ENCODE measurements around the gene SLC6A6. TPM values are rescaled to one million over a fixed set of nuclear protein-coding genes. Genes with fewer than 3 reads are reported as not detected.
"Not testable (repeated sequence)": the region's sequence is repeated elsewhere in the genome, so short reads cannot be mapped to it uniquely, and the experiment has no call there.

Gene SLC6A6
- total and polyA plus RNA-seq, 2 experiments from 2014 or later: 27.5 to 150 TPM

DNA sequence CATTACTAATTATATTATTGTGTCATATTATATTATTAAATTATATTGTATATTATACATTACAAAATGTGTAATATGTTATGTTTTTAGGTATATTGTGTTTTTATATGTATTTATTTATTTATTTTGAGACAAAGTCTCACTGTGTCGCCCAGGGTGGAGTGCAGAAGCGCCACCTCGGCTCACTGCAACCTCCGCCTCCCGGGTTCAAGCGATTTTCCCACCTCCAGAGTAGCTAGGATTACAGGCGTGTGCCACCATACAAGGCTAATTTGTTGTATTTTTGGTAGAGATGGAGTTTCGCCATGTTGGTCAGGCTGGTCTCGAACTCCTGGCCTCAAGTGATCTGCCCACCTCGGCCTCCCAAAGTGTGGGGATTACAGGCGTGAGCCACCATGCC, 113.1 kb downstream of the SLC6A6 start:
- not testable (repeated sequence) for H3K79me2 ChIP-seq (replicated peaks; ENCODE audit: insufficient read depth); H3K27ac Mint-ChIP-seq; H3F3A ChIP-seq (replicated peaks; ENCODE audit: low read depth); H3K36me3 ChIP-seq (ENCODE audit: insufficient read depth); H3K4me3 Mint-ChIP-seq; H3K4me1 Mint-ChIP-seq; H3K9me2 ChIP-seq (ENCODE audit: insufficient read depth); H3K27me3 ChIP-seq (ENCODE audit: insufficient read depth); H3K36me3 Mint-ChIP-seq (ENCODE audit: low read depth); H2AFZ ChIP-seq; DNase-seq (ENCODE audit: low spot score); H3K4me3 ChIP-seq; H3K9me3 Mint-ChIP-seq; H3K4me1 ChIP-seq (ENCODE audit: insufficient read depth); H3K27ac ChIP-seq (ENCODE audit: low read depth); ATAC-seq; H3K4me2 ChIP-seq; H4K20me1 ChIP-seq (replicated peaks; ENCODE audit: insufficient read depth); H3K27me3 Mint-ChIP-seq (ENCODE audit: insufficient read depth, low read depth, poor library complexity)

DNA sequence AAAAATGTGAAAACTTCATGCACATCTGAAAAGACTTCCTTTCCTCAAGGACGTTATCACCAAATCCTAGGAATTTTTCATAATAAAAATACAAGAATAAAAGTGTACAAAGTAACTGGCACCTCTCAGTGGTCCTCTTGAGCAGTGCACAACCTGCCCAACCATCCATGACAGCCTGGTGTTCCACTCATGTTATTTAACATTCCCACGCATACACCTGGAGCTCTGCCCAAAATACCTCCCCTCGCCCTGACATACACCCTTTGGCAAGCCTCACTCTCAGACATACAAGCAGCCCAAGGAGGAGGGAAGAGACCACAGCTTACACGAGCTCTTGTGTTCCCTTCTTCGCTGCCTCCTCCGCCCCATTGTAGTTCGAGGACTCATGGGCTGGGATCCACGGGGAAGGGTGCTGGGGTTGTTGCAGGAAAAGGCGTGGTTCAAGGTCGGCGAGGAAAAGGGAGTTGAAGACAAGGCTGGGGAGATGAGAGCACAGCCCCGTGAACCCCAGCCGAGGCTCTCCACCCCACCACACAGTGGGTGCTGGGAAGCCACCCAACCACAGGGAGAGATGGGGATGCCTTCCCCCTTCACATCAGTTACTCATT, 114.4 kb downstream of the SLC6A6 start:
- H3K27ac Mint-ChIP-seq: no peak overlapping the region; the same call in 1 of the 2 replicates
- no peaks in the 10 kb centered on the region for H3F3A ChIP-seq (replicated peaks; ENCODE audit: low read depth)
- peaks cover 7% of the 10 kb centered on the region for H3K27me3 Mint-ChIP-seq (ENCODE audit: insufficient read depth, low read depth, poor library complexity)
- H3K4me1 Mint-ChIP-seq: peaks cover 8% of the 10 kb centered on the region
- H3K4me3 Mint-ChIP-seq: no peak overlapping the region
- no peaks in the 10 kb centered on the region for H3K36me3 ChIP-seq (ENCODE audit: insufficient read depth)
- no peak overlapping the region for H3K4me2 ChIP-seq
- TF ChIP-seq STAT1 (IDR thresholded peaks at IDR 0.05; ENCODE audit: unreplicated experiment) (no peak), ZNF114 (CRISPR knock-in tag; IDR thresholded peaks at IDR 0.05) (no peak), ZNF331 (CRISPR knock-in tag; IDR thresholded peaks at IDR 0.05; ENCODE audit: low read depth) (no peak), EZH2phosphoT487 (IDR thresholded peaks at IDR 0.05; ENCODE audit: unreplicated experiment) (no peak), CREB1 (CRISPR knock-in tag; IDR thresholded peaks at IDR 0.05; ENCODE audit: low read depth) (no peak), POLR2AphosphoS5 (IDR thresholded peaks at IDR 0.05; ENCODE audit: low read depth) (no peak), NANOG (IDR thresholded peaks at IDR 0.05; ENCODE audit: borderline replicate concordance) (no peak), EZH2 (IDR thresholded peaks at IDR 0.05; ENCODE audit: low read depth, unreplicated experiment) (no peak)
- TF ChIP-seq, protein P1, sequence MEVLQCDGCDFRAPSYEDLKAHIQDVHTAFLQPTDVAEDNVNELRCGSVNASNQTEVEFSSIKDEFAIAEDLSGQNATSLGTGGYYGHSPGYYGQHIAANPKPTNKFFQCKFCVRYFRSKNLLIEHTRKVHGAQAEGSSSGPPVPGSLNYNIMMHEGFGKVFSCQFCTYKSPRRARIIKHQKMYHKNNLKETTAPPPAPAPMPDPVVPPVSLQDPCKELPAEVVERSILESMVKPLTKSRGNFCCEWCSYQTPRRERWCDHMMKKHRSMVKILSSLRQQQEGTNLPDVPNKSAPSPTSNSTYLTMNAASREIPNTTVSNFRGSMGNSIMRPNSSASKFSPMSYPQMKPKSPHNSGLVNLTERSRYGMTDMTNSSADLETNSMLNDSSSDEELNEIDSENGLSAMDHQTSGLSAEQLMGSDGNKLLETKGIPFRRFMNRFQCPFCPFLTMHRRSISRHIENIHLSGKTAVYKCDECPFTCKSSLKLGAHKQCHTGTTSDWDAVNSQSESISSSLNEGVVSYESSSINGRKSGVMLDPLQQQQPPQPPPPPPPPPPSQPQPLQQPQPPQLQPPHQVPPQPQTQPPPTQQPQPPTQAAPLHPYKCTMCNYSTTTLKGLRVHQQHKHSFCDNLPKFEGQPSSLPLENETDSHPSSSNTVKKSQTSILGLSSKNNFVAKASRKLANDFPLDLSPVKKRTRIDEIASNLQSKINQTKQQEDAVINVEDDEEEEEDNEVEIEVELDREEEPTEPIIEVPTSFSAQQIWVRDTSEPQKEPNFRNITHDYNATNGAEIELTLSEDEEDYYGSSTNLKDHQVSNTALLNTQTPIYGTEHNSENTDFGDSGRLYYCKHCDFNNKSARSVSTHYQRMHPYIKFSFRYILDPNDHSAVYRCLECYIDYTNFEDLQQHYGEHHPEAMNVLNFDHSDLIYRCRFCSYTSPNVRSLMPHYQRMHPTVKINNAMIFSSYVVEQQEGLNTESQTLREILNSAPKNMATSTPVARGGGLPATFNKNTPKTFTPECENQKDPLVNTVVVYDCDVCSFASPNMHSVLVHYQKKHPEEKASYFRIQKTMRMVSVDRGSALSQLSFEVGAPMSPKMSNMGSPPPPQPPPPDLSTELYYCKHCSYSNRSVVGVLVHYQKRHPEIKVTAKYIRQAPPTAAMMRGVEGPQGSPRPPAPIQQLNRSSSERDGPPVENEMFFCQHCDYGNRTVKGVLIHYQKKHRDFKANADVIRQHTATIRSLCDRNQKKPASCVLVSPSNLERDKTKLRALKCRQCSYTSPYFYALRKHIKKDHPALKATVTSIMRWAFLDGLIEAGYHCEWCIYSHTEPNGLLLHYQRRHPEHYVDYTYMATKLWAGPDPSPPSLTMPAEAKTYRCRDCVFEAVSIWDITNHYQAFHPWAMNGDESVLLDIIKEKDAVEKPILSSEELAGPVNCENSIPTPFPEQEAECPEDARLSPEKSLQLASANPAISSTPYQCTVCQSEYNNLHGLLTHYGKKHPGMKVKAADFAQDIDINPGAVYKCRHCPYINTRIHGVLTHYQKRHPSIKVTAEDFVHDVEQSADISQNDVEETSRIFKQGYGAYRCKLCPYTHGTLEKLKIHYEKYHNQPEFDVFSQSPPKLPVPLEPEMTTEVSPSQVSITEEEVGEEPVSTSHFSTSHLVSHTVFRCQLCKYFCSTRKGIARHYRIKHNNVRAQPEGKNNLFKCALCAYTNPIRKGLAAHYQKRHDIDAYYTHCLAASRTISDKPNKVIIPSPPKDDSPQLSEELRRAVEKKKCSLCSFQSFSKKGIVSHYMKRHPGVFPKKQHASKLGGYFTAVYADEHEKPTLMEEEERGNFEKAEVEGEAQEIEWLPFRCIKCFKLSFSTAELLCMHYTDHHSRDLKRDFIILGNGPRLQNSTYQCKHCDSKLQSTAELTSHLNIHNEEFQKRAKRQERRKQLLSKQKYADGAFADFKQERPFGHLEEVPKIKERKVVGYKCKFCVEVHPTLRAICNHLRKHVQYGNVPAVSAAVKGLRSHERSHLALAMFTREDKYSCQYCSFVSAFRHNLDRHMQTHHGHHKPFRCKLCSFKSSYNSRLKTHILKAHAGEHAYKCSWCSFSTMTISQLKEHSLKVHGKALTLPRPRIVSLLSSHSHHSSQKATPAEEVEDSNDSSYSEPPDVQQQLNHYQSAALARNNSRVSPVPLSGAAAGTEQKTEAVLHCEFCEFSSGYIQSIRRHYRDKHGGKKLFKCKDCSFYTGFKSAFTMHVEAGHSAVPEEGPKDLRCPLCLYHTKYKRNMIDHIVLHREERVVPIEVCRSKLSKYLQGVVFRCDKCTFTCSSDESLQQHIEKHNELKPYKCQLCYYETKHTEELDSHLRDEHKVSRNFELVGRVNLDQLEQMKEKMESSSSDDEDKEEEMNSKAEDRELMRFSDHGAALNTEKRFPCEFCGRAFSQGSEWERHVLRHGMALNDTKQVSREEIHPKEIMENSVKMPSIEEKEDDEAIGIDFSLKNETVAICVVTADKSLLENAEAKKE (CRISPR knock-in tag; IDR thresholded peaks at IDR 0.05): no peak
- TF ChIP-seq, protein P2, sequence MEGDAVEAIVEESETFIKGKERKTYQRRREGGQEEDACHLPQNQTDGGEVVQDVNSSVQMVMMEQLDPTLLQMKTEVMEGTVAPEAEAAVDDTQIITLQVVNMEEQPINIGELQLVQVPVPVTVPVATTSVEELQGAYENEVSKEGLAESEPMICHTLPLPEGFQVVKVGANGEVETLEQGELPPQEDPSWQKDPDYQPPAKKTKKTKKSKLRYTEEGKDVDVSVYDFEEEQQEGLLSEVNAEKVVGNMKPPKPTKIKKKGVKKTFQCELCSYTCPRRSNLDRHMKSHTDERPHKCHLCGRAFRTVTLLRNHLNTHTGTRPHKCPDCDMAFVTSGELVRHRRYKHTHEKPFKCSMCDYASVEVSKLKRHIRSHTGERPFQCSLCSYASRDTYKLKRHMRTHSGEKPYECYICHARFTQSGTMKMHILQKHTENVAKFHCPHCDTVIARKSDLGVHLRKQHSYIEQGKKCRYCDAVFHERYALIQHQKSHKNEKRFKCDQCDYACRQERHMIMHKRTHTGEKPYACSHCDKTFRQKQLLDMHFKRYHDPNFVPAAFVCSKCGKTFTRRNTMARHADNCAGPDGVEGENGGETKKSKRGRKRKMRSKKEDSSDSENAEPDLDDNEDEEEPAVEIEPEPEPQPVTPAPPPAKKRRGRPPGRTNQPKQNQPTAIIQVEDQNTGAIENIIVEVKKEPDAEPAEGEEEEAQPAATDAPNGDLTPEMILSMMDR (conservative IDR thresholded peaks at IDR 0.05; ENCODE audit: low read depth in 2 of 2): no peak
- TF ChIP-seq, protein P3, sequence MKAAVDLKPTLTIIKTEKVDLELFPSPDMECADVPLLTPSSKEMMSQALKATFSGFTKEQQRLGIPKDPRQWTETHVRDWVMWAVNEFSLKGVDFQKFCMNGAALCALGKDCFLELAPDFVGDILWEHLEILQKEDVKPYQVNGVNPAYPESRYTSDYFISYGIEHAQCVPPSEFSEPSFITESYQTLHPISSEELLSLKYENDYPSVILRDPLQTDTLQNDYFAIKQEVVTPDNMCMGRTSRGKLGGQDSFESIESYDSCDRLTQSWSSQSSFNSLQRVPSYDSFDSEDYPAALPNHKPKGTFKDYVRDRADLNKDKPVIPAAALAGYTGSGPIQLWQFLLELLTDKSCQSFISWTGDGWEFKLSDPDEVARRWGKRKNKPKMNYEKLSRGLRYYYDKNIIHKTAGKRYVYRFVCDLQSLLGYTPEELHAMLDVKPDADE (IDR thresholded peaks at IDR 0.05): no peak
- no peaks in the 10 kb centered on the region for H3K27me3 ChIP-seq (ENCODE audit: insufficient read depth)
- H3K4me3 ChIP-seq: no peak overlapping the region
- no peaks in the 10 kb centered on the region for H3K79me2 ChIP-seq (replicated peaks; ENCODE audit: insufficient read depth)
- H3K27ac ChIP-seq (ENCODE audit: low read depth): no peak overlapping the region
- H3K9me2 ChIP-seq (ENCODE audit: insufficient read depth): no peaks in the 10 kb centered on the region
- ATAC-seq (no peak), DNase-seq (ENCODE audit: low spot score) (no peak)
- no peaks in the 10 kb centered on the region for H3K4me1 ChIP-seq (ENCODE audit: insufficient read depth)
- H4K20me1 ChIP-seq (replicated peaks; ENCODE audit: insufficient read depth): no peaks in the 10 kb centered on the region
- no peaks in the 10 kb centered on the region for H3K36me3 Mint-ChIP-seq (ENCODE audit: low read depth)
- H3K9me3 Mint-ChIP-seq: no peaks in the 10 kb centered on the region
- H2AFZ ChIP-seq: no peak overlapping the region

All from GM23338 (cell line).